Upper lobe of left lung (tissue), 4 donors: Measurements from ENCODE around the gene MASP1.

Experiments
- EP300 ChIP-seq, 4 donors: sonication (generic); formaldehyde crosslinking; IDR thresholded peaks; one replicate each; pipeline ENCODE4 v1.5.1; 2017; ENCODE audit warnings: antibody characterized with exemption in 4 of 4, control low read depth in 2 of 4
- POLR2A ChIP-seq, 4 donors: fragments of 450-650 bp; IDR thresholded peaks; one replicate each; pipeline ENCODE4 v1.5.1; 2016 to 2017; ENCODE audit warnings: antibody characterized with exemption in 4 of 4, mild to moderate bottlenecking in 2 of 4
- POLR2AphosphoS5 ChIP-seq, 2 donors: sonication (generic); formaldehyde crosslinking; IDR thresholded peaks; one replicate each; pipeline ENCODE4 v1.5.1; 2017; ENCODE audit warnings: antibody characterized with exemption in 2 of 2
- TF ChIP-seq, protein P1 (sequence below), 6 experiments: fragments of 450-650 bp in 4 of 6; fragments of 200-600 bp in 2 of 6; sonication (generic) in 2 of 6; IDR thresholded peaks; one replicate each; pipeline ENCODE4 v1.5.1; 2016 to 2019; ENCODE audit warnings: antibody characterized with exemption in 6 of 6

DNA sequence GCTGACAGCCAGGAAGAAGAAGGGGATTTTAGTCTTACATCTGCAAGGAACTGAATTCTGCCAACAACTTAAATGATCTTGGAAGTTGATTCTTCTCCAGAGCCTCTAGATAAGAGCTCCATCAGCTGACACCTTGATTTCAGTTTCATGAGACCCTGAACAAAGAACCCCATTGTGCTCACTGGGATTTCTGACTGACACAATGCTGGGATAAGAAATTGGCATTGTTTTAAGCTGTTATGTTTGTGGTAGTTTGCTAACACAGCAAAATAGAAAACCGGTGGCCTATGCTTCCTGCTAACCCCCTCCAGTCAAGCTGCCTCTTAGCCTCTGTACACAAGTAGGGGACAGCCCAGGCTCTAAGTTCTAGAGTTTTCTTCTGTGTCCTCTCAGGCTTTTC lies 36.2 kb downstream of the MASP1 start:
- no peak for TF ChIP-seq POLR2AphosphoS5 (IDR thresholded peaks at IDR 0.05)
- TF ChIP-seq POLR2A (IDR thresholded peaks at IDR 0.05), result no peak
- TF ChIP-seq, protein P1, sequence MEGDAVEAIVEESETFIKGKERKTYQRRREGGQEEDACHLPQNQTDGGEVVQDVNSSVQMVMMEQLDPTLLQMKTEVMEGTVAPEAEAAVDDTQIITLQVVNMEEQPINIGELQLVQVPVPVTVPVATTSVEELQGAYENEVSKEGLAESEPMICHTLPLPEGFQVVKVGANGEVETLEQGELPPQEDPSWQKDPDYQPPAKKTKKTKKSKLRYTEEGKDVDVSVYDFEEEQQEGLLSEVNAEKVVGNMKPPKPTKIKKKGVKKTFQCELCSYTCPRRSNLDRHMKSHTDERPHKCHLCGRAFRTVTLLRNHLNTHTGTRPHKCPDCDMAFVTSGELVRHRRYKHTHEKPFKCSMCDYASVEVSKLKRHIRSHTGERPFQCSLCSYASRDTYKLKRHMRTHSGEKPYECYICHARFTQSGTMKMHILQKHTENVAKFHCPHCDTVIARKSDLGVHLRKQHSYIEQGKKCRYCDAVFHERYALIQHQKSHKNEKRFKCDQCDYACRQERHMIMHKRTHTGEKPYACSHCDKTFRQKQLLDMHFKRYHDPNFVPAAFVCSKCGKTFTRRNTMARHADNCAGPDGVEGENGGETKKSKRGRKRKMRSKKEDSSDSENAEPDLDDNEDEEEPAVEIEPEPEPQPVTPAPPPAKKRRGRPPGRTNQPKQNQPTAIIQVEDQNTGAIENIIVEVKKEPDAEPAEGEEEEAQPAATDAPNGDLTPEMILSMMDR (IDR thresholded peaks at IDR 0.05), result no peak
- TF ChIP-seq EP300 (IDR thresholded peaks at IDR 0.05), result no peak
